DND-41 (cell line): ENCODE results near the gene PCSK2.

ENCODE experiments used
- EZH2 ChIP-seq: IDR thresholded peaks from 3 replicates; pipeline ENCODE4 v1.6.1; 2012; ENCODE audit warnings: borderline replicate concordance, low read depth, mild to moderate bottlenecking, moderate library complexity, low read length, inconsistent platforms; ENCODE audit not compliant: severe bottlenecking
- TF ChIP-seq, protein P1 (sequence below): IDR thresholded peaks from 2 replicates; pipeline ENCODE4 v1.5.1; 2012; ENCODE audit warnings: borderline replicate concordance, low read length, moderate library complexity, mild to moderate bottlenecking; ENCODE audit not compliant: poor library complexity, severe bottlenecking; ENCODE audit errors: extremely low read depth

DNA sequence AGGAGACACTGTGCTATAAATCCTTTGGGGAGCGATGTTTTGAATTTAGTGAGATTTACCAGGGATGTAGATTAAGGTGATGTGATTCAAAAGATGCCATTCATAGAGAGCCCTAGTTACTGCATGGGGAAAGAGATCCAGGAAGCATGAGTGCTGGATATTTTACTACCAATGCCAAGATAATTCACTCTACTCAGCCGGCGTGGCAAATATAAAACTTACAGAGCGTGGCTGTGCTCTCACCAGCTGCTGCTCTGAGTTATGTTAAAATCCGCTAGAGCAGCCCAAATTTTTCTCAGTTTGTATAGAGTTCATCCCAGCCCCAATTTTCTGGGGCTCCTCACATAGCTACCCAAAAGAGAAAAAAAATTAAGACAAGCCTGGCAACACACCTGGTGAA, 255.7 kb downstream of the PCSK2 start:
- TF ChIP-seq, protein P1, sequence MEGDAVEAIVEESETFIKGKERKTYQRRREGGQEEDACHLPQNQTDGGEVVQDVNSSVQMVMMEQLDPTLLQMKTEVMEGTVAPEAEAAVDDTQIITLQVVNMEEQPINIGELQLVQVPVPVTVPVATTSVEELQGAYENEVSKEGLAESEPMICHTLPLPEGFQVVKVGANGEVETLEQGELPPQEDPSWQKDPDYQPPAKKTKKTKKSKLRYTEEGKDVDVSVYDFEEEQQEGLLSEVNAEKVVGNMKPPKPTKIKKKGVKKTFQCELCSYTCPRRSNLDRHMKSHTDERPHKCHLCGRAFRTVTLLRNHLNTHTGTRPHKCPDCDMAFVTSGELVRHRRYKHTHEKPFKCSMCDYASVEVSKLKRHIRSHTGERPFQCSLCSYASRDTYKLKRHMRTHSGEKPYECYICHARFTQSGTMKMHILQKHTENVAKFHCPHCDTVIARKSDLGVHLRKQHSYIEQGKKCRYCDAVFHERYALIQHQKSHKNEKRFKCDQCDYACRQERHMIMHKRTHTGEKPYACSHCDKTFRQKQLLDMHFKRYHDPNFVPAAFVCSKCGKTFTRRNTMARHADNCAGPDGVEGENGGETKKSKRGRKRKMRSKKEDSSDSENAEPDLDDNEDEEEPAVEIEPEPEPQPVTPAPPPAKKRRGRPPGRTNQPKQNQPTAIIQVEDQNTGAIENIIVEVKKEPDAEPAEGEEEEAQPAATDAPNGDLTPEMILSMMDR: no peak
- TF ChIP-seq EZH2: no peak
